GM23338 (cell line): ENCODE data around the gene GPC5. TPM values are rescaled to one million over a fixed set of nuclear protein-coding genes. Genes with fewer than 3 reads are reported as not detected.

Experiments
- ATAC-seq: fragments of 200-7000 bp; cut with Tn5 transposase; 3 replicates; pipeline ENCODE4 v1.9.1; 2020
- DNase-seq: peaks from one replicate; pipeline ENCODE4 v3.0.0-alpha.2; 2015; ENCODE audit warnings: low spot score
- H2AFZ ChIP-seq: fragments of 200-600 bp; sonication (generic); 2 replicates; pipeline ENCODE4 v1.8.0; 2016; ENCODE audit warnings: antibody characterized with exemption, mild to moderate bottlenecking, moderate library complexity
- H3F3A ChIP-seq: fragments of 200-600 bp; sonication (generic); replicated peaks from 2 replicates; pipeline ENCODE4 v1.8.0; 2017; ENCODE audit warnings: antibody characterized with exemption, mixed run types, low read depth
- H3K27ac ChIP-seq: fragments of 200-600 bp; sonication (generic); 2 replicates; pipeline ENCODE4 v1.6.1; 2016; ENCODE audit warnings: low read depth
- H3K27me3 ChIP-seq: fragments of 200-600 bp; sonication (generic); 2 replicates; pipeline ENCODE4 v1.8.0; 2016; ENCODE audit warnings: mild to moderate bottlenecking, mixed run types, moderate library complexity; ENCODE audit not compliant: insufficient read depth
- H3K36me3 ChIP-seq: fragments of 200-600 bp; sonication (generic); 2 replicates; pipeline ENCODE4 v1.8.0; 2016; ENCODE audit warnings: mild to moderate bottlenecking; ENCODE audit not compliant: insufficient read depth
- H3K4me1 ChIP-seq: fragments of 200-600 bp; sonication (generic); 2 replicates; pipeline ENCODE4 v1.8.0; 2016; ENCODE audit warnings: mild to moderate bottlenecking, moderate library complexity; ENCODE audit not compliant: insufficient read depth
- H3K4me2 ChIP-seq: fragments of 200-600 bp; sonication (generic); 2 replicates; pipeline ENCODE4 v1.7.1; 2017; ENCODE audit warnings: mixed run types
- H3K4me3 ChIP-seq: fragments of 200-600 bp; sonication (generic); 2 replicates; pipeline ENCODE4 v1.6.1; 2016; ENCODE audit warnings: mixed run types
- H3K79me2 ChIP-seq: fragments of 200-600 bp; sonication (generic); replicated peaks from 2 replicates; pipeline ENCODE4 v1.8.0; 2017; ENCODE audit warnings: mild to moderate bottlenecking; ENCODE audit not compliant: insufficient read depth
- H3K9me2 ChIP-seq: fragments of 200-600 bp; sonication (generic); 2 replicates; pipeline ENCODE4 v1.8.0; 2017; ENCODE audit not compliant: insufficient read depth
- H4K20me1 ChIP-seq: fragments of 200-600 bp; sonication (generic); replicated peaks from 2 replicates; pipeline ENCODE4 v1.8.0; 2017; ENCODE audit warnings: mild to moderate bottlenecking; ENCODE audit not compliant: insufficient read depth
- H3K27ac Mint-ChIP-seq: 2 replicates; pipeline ENCODE4 v1.8.0; 2020; ENCODE audit warnings: inconsistent platforms, mild to moderate bottlenecking, moderate library complexity, mixed read lengths
- H3K27me3 Mint-ChIP-seq: 3 replicates; pipeline ENCODE4 v1.8.0; 2022; ENCODE audit warnings: low read depth, mild to moderate bottlenecking, moderate library complexity, mixed read lengths, inconsistent platforms; ENCODE audit not compliant: insufficient read depth, poor library complexity
- H3K36me3 Mint-ChIP-seq: 3 replicates; pipeline ENCODE4 v1.8.0; 2021; ENCODE audit warnings: low read depth, mild to moderate bottlenecking, inconsistent platforms, moderate library complexity, mixed read lengths
- H3K4me1 Mint-ChIP-seq: 3 replicates; pipeline ENCODE4 v1.8.0; 2020; ENCODE audit warnings: mild to moderate bottlenecking, inconsistent platforms, mixed read lengths
- H3K4me3 Mint-ChIP-seq: 3 replicates; pipeline ENCODE4 v1.8.0; 2021; ENCODE audit warnings: moderate library complexity, mild to moderate bottlenecking, inconsistent platforms, mixed read lengths
- H3K9me3 Mint-ChIP-seq: 3 replicates; pipeline ENCODE4 v1.8.0; 2020; ENCODE audit warnings: moderate library complexity, mild to moderate bottlenecking, inconsistent platforms, mixed read lengths
- CREB1 ChIP-seq: fragments of 250-450 bp; sonication (Bioruptor Pico); IDR thresholded peaks from 2 replicates; pipeline ENCODE4 v1.5.0; 2020; ENCODE audit warnings: low read depth, mild to moderate bottlenecking, moderate library complexity
- EZH2 ChIP-seq: fragments of 200-600 bp; sonication (generic); IDR thresholded peaks from one replicate; pipeline ENCODE4 v1.8.0; 2017; ENCODE audit warnings: antibody characterized with exemption, mild to moderate bottlenecking, low read depth; ENCODE audit not compliant: unreplicated experiment
- EZH2phosphoT487 ChIP-seq: fragments of 200-600 bp; sonication (generic); IDR thresholded peaks from one replicate; pipeline ENCODE4 v1.8.1; 2018; ENCODE audit warnings: antibody characterized with exemption; ENCODE audit not compliant: unreplicated experiment
- JUNB ChIP-seq: IDR thresholded peaks from one replicate; pipeline ENCODE4 v1.6.1; 2016; ENCODE audit warnings: antibody characterized with exemption; ENCODE audit not compliant: unreplicated experiment
- NANOG ChIP-seq: IDR thresholded peaks from 2 replicates; pipeline ENCODE4 v1.6.1; 2016; ENCODE audit warnings: antibody characterized with exemption, borderline replicate concordance
- POLR2AphosphoS5 ChIP-seq: IDR thresholded peaks from 2 replicates; pipeline ENCODE4 v1.6.1; 2016; ENCODE audit warnings: antibody characterized with exemption, low read depth
- STAT1 ChIP-seq: IDR thresholded peaks from one replicate; pipeline ENCODE4 v1.6.1; 2016; ENCODE audit warnings: antibody characterized with exemption; ENCODE audit not compliant: unreplicated experiment
- ZNF114 ChIP-seq: fragments of 250-450 bp; sonication (Bioruptor Pico); IDR thresholded peaks from 2 replicates; pipeline ENCODE4 v1.5.0; 2020; ENCODE audit warnings: mild to moderate bottlenecking, moderate library complexity
- ZNF331 ChIP-seq: fragments of 250-450 bp; sonication (Bioruptor Pico); IDR thresholded peaks from 2 replicates; pipeline ENCODE4 v1.5.0; 2020; ENCODE audit warnings: low read depth, mild to moderate bottlenecking, moderate library complexity
- polyA plus RNA-seq: library from polyadenylated mRNA; unstranded; fragments of >200 nt; fragmentation: Nextera tagmentation; extraction: Ambion mirVana; gene quantifications from 2 replicates; pipeline ENCODE4 v1.2.1, GENCODE V29; 2016
- total RNA-seq: library from RNA; depleted of rRNA; stranded (reverse); fragments of >200 nt; shearing (Covaris generic); gene quantifications from 2 replicates; pipeline ENCODE4 v1.2.3, GENCODE V29; 2014
- TF ChIP-seq, protein P1 (sequence below): IDR thresholded peaks from one replicate; pipeline ENCODE4 v1.6.1; 2018; ENCODE audit warnings: antibody characterized with exemption; ENCODE audit not compliant: unreplicated experiment
- TF ChIP-seq, protein P2 (sequence below), 2 experiments: fragments of 200-600 bp in 1 of 2; sonication (generic) in 1 of 2; conservative IDR thresholded peaks; 2 replicates each; pipeline versions ENCODE4 v1.5.1 to v1.6.1; 2016 to 2017; ENCODE audit warnings: antibody characterized with exemption in 2 of 2, low read depth in 2 of 2, mild to moderate bottlenecking in 2 of 2, moderate library complexity in 1 of 2
- TF ChIP-seq, protein P3 (sequence below): IDR thresholded peaks from 2 replicates; pipeline ENCODE4 v1.6.1; 2016; ENCODE audit warnings: antibody characterized with exemption
- TF ChIP-seq, protein P4 (sequence below): fragments of 250-450 bp; sonication (Bioruptor Pico); IDR thresholded peaks from 2 replicates; pipeline ENCODE4 v1.5.0; 2020; ENCODE audit warnings: mild to moderate bottlenecking, moderate library complexity

GPC5 gene
- total and polyA plus RNA-seq, 2 experiments from 2014 or later: 0.95 to 1.1 TPM

DNA sequence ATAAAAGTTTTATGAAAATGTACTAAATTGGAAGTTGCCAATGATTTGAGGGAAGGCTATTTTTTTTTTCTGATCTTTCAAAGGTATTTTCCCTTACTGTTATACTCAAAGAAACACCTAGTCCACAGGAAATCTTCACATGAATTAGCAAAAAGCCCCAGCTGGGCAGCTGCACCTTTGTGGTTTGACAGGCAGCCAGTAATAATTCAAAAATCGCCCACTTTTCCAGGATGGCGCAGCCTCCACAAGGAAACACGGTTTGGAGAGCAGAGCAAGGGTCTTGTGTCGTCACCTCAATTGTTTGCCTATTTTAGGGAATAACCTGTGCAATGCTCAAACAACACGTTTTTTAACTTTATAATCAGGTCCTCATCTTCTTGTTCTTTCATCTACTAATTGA is 1503.3 kb downstream of the GPC5 start:
- H3K4me3 Mint-ChIP-seq: no peak overlapping the region
- no peak overlapping the region for H2AFZ ChIP-seq
- H3K36me3 ChIP-seq: no peaks in the 10 kb centered on the region
- no peaks in the 10 kb centered on the region for H3K4me1 ChIP-seq
- H3K27me3 Mint-ChIP-seq: no peaks in the 10 kb centered on the region
- DNase-seq: no peak
- H3K79me2 ChIP-seq: no peaks in the 10 kb centered on the region
- no peaks in the 10 kb centered on the region for H3K27me3 ChIP-seq
- TF ChIP-seq, protein P1, sequence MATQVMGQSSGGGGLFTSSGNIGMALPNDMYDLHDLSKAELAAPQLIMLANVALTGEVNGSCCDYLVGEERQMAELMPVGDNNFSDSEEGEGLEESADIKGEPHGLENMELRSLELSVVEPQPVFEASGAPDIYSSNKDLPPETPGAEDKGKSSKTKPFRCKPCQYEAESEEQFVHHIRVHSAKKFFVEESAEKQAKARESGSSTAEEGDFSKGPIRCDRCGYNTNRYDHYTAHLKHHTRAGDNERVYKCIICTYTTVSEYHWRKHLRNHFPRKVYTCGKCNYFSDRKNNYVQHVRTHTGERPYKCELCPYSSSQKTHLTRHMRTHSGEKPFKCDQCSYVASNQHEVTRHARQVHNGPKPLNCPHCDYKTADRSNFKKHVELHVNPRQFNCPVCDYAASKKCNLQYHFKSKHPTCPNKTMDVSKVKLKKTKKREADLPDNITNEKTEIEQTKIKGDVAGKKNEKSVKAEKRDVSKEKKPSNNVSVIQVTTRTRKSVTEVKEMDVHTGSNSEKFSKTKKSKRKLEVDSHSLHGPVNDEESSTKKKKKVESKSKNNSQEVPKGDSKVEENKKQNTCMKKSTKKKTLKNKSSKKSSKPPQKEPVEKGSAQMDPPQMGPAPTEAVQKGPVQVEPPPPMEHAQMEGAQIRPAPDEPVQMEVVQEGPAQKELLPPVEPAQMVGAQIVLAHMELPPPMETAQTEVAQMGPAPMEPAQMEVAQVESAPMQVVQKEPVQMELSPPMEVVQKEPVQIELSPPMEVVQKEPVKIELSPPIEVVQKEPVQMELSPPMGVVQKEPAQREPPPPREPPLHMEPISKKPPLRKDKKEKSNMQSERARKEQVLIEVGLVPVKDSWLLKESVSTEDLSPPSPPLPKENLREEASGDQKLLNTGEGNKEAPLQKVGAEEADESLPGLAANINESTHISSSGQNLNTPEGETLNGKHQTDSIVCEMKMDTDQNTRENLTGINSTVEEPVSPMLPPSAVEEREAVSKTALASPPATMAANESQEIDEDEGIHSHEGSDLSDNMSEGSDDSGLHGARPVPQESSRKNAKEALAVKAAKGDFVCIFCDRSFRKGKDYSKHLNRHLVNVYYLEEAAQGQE: no peak
- TF ChIP-seq, protein P2, sequence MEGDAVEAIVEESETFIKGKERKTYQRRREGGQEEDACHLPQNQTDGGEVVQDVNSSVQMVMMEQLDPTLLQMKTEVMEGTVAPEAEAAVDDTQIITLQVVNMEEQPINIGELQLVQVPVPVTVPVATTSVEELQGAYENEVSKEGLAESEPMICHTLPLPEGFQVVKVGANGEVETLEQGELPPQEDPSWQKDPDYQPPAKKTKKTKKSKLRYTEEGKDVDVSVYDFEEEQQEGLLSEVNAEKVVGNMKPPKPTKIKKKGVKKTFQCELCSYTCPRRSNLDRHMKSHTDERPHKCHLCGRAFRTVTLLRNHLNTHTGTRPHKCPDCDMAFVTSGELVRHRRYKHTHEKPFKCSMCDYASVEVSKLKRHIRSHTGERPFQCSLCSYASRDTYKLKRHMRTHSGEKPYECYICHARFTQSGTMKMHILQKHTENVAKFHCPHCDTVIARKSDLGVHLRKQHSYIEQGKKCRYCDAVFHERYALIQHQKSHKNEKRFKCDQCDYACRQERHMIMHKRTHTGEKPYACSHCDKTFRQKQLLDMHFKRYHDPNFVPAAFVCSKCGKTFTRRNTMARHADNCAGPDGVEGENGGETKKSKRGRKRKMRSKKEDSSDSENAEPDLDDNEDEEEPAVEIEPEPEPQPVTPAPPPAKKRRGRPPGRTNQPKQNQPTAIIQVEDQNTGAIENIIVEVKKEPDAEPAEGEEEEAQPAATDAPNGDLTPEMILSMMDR (conservative IDR thresholded peaks at IDR 0.05; ENCODE audit: low read depth in 2 of 2): no peak
- TF ChIP-seq, protein P3, sequence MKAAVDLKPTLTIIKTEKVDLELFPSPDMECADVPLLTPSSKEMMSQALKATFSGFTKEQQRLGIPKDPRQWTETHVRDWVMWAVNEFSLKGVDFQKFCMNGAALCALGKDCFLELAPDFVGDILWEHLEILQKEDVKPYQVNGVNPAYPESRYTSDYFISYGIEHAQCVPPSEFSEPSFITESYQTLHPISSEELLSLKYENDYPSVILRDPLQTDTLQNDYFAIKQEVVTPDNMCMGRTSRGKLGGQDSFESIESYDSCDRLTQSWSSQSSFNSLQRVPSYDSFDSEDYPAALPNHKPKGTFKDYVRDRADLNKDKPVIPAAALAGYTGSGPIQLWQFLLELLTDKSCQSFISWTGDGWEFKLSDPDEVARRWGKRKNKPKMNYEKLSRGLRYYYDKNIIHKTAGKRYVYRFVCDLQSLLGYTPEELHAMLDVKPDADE: no peak
- TF ChIP-seq EZH2 (no peak), ZNF114 (CRISPR knock-in tag) (no peak), ZNF331 (CRISPR knock-in tag) (no peak), CREB1 (CRISPR knock-in tag) (no peak), EZH2phosphoT487 (no peak), POLR2AphosphoS5 (no peak), NANOG (no peak), STAT1 (no peak), JUNB (no peak)
- TF ChIP-seq, protein P4, sequence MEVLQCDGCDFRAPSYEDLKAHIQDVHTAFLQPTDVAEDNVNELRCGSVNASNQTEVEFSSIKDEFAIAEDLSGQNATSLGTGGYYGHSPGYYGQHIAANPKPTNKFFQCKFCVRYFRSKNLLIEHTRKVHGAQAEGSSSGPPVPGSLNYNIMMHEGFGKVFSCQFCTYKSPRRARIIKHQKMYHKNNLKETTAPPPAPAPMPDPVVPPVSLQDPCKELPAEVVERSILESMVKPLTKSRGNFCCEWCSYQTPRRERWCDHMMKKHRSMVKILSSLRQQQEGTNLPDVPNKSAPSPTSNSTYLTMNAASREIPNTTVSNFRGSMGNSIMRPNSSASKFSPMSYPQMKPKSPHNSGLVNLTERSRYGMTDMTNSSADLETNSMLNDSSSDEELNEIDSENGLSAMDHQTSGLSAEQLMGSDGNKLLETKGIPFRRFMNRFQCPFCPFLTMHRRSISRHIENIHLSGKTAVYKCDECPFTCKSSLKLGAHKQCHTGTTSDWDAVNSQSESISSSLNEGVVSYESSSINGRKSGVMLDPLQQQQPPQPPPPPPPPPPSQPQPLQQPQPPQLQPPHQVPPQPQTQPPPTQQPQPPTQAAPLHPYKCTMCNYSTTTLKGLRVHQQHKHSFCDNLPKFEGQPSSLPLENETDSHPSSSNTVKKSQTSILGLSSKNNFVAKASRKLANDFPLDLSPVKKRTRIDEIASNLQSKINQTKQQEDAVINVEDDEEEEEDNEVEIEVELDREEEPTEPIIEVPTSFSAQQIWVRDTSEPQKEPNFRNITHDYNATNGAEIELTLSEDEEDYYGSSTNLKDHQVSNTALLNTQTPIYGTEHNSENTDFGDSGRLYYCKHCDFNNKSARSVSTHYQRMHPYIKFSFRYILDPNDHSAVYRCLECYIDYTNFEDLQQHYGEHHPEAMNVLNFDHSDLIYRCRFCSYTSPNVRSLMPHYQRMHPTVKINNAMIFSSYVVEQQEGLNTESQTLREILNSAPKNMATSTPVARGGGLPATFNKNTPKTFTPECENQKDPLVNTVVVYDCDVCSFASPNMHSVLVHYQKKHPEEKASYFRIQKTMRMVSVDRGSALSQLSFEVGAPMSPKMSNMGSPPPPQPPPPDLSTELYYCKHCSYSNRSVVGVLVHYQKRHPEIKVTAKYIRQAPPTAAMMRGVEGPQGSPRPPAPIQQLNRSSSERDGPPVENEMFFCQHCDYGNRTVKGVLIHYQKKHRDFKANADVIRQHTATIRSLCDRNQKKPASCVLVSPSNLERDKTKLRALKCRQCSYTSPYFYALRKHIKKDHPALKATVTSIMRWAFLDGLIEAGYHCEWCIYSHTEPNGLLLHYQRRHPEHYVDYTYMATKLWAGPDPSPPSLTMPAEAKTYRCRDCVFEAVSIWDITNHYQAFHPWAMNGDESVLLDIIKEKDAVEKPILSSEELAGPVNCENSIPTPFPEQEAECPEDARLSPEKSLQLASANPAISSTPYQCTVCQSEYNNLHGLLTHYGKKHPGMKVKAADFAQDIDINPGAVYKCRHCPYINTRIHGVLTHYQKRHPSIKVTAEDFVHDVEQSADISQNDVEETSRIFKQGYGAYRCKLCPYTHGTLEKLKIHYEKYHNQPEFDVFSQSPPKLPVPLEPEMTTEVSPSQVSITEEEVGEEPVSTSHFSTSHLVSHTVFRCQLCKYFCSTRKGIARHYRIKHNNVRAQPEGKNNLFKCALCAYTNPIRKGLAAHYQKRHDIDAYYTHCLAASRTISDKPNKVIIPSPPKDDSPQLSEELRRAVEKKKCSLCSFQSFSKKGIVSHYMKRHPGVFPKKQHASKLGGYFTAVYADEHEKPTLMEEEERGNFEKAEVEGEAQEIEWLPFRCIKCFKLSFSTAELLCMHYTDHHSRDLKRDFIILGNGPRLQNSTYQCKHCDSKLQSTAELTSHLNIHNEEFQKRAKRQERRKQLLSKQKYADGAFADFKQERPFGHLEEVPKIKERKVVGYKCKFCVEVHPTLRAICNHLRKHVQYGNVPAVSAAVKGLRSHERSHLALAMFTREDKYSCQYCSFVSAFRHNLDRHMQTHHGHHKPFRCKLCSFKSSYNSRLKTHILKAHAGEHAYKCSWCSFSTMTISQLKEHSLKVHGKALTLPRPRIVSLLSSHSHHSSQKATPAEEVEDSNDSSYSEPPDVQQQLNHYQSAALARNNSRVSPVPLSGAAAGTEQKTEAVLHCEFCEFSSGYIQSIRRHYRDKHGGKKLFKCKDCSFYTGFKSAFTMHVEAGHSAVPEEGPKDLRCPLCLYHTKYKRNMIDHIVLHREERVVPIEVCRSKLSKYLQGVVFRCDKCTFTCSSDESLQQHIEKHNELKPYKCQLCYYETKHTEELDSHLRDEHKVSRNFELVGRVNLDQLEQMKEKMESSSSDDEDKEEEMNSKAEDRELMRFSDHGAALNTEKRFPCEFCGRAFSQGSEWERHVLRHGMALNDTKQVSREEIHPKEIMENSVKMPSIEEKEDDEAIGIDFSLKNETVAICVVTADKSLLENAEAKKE: no peak
- H3K9me2 ChIP-seq: no peaks in the 10 kb centered on the region
- H4K20me1 ChIP-seq: no peaks in the 10 kb centered on the region
- H3K27ac ChIP-seq: no peak overlapping the region
- H3K4me3 ChIP-seq: no peak overlapping the region
- no peak overlapping the region for H3K27ac Mint-ChIP-seq
- ATAC-seq: no peak
- H3K36me3 Mint-ChIP-seq: peaks cover 4% of the 10 kb centered on the region; the same call in 1 of the 3 replicates
- peaks cover 9% of the 10 kb centered on the region; the same call in 2 of the 3 replicates for H3K9me3 Mint-ChIP-seq
- H3K4me1 Mint-ChIP-seq: no peaks in the 10 kb centered on the region
- no peak overlapping the region for H3K4me2 ChIP-seq
- H3F3A ChIP-seq: no peaks in the 10 kb centered on the region
